ENCODE measurements around the gene ERVH48-1.

Gene ERVH48-1

GRCh38 chr21:42923553-42924432, 1.6 kb downstream of the ERVH48-1 start:
- Histone ChIP-seq H3K4me1 (ENCODE audit: low read length) (peaks cover 9% of the 10 kb centered on the region; the same call in 1 of the 2 replicates), H3K4me3 (ENCODE audit: low read length) (no peak overlapping the region), H3K36me3 (replicated peaks; ENCODE audit: insufficient read depth, low read length) (no peaks in the 10 kb centered on the region), H4K20me1 (ENCODE audit: insufficient read depth, low read length) (no peaks in the 10 kb centered on the region), H3K9me2 (replicated peaks; ENCODE audit: insufficient read depth, low read length) (no peaks in the 10 kb centered on the region), H3K9me3 (replicated peaks; ENCODE audit: insufficient read depth, low read length) (no peaks in the 10 kb centered on the region), H3K4me2 (ENCODE audit: low read depth, low read length) (peak overlapping the region; percentile 27; the same call in 1 of the 2 replicates), H3F3A (ENCODE audit: insufficient read depth, low read length) (no peaks in the 10 kb centered on the region), H3K9ac (ENCODE audit: low read length) (no peak overlapping the region), H3K79me2 (ENCODE audit: low read length) (no peaks in the 10 kb centered on the region), H2AFZ (ENCODE audit: low read length) (peak overlapping the region; percentile 69), H3K27me3 (replicated peaks; ENCODE audit: insufficient read depth, low read length) (no peaks in the 10 kb centered on the region), H3K27ac (ENCODE audit: low read length) (no peak overlapping the region)
- TF ChIP-seq CTCF (IDR thresholded peaks at IDR 0.05; ENCODE audit: low read length) (peak; percentile 88), EZH2phosphoT487 (IDR thresholded peaks at IDR 0.05; ENCODE audit: low read length) (no peak)
- DNase-seq: peak; percentile 85

GRCh38 chr21:42922918-42923317, 2.5 kb downstream of the ERVH48-1 start:
- Histone ChIP-seq H3F3A (ENCODE audit: insufficient read depth, low read length) (no peaks in the 10 kb centered on the region), H3K4me1 (ENCODE audit: low read length) (peaks cover 9% of the 10 kb centered on the region; the same call in 1 of the 2 replicates), H3K27ac (ENCODE audit: low read length) (no peak overlapping the region), H4K20me1 (ENCODE audit: insufficient read depth, low read length) (no peaks in the 10 kb centered on the region), H3K4me3 (ENCODE audit: low read length) (no peak overlapping the region), H3K9me2 (replicated peaks; ENCODE audit: insufficient read depth, low read length) (no peaks in the 10 kb centered on the region), H3K27me3 (replicated peaks; ENCODE audit: insufficient read depth, low read length) (no peaks in the 10 kb centered on the region), H3K79me2 (ENCODE audit: low read length) (no peaks in the 10 kb centered on the region), H3K4me2 (ENCODE audit: low read depth, low read length) (no peak overlapping the region), H2AFZ (ENCODE audit: low read length) (no peak overlapping the region), H3K9ac (ENCODE audit: low read length) (no peak overlapping the region), H3K9me3 (replicated peaks; ENCODE audit: insufficient read depth, low read length) (no peaks in the 10 kb centered on the region), H3K36me3 (replicated peaks; ENCODE audit: insufficient read depth, low read length) (no peaks in the 10 kb centered on the region)
- no peak for DNase-seq
- no peak for TF ChIP-seq EZH2 (optimal IDR thresholded peaks at IDR 0.05; ENCODE audit: low read depth, low read length)

- H3K4me3 ChIP-seq (ENCODE audit: low read length): no peak overlapping the region
Observed at GRCh38 chr21:42921927-42922326, 3.5 kb downstream of the ERVH48-1 start.

More at GRCh38 chr21:42921927-42922326, 3.5 kb downstream of the ERVH48-1 start:
- DNase-seq: no peak
- Histone ChIP-seq H4K20me1 (ENCODE audit: insufficient read depth, low read length) (no peaks in the 10 kb centered on the region), H3K4me2 (ENCODE audit: low read depth, low read length) (no peak overlapping the region), H3K4me1 (ENCODE audit: low read length) (peaks cover 9% of the 10 kb centered on the region; the same call in 1 of the 2 replicates), H3K36me3 (replicated peaks; ENCODE audit: insufficient read depth, low read length) (no peaks in the 10 kb centered on the region), H3K9ac (ENCODE audit: low read length) (no peak overlapping the region), H2AFZ (ENCODE audit: low read length) (no peak overlapping the region), H3K79me2 (ENCODE audit: low read length) (no peaks in the 10 kb centered on the region), H3K27ac (ENCODE audit: low read length) (no peak overlapping the region), H3K9me2 (replicated peaks; ENCODE audit: insufficient read depth, low read length) (no peaks in the 10 kb centered on the region), H3K27me3 (replicated peaks; ENCODE audit: insufficient read depth, low read length) (no peaks in the 10 kb centered on the region), H3K9me3 (replicated peaks; ENCODE audit: insufficient read depth, low read length) (no peaks in the 10 kb centered on the region), H3F3A (ENCODE audit: insufficient read depth, low read length) (no peaks in the 10 kb centered on the region)
- TF ChIP-seq EZH2phosphoT487 (IDR thresholded peaks at IDR 0.05; ENCODE audit: low read length) (no peak), CTCF (IDR thresholded peaks at IDR 0.05; ENCODE audit: low read length) (no peak), EZH2 (optimal IDR thresholded peaks at IDR 0.05; ENCODE audit: low read depth, low read length) (no peak)

Data from MM.1S (cell line).